GM21515 (cell line): Measurements from ENCODE around the gene UGT1A7.

ENCODE experiments used
- ATAC-seq: cut with Tn5 transposase; IDR thresholded peaks from one replicate; pipeline ENCODE4 v1.9.1; 2021; ENCODE audit not compliant: unreplicated experiment

Gene UGT1A7

DNA sequence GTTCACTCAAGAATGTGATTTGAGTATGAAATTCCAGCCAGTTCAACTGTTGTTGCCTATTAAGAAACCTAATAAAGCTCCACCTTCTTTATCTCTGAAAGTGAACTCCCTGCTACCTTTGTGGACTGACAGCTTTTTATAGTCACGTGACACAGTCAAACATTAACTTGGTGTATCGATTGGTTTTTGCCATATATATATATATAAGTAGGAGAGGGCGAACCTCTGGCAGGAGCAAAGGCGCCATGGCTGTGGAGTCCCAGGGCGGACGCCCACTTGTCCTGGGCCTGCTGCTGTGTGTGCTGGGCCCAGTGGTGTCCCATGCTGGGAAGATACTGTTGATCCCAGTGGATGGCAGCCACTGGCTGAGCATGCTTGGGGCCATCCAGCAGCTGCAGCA, 78.3 kb downstream of the UGT1A7 start, which contains the start of gene UGT1A1:
Gene UGT1A1, plus strand, starts transcription at position 228 of the 400 bp plus-strand sequence. Its CDS starts 18 bp downstream, at position 246.
- ATAC-seq = no peak

DNA sequence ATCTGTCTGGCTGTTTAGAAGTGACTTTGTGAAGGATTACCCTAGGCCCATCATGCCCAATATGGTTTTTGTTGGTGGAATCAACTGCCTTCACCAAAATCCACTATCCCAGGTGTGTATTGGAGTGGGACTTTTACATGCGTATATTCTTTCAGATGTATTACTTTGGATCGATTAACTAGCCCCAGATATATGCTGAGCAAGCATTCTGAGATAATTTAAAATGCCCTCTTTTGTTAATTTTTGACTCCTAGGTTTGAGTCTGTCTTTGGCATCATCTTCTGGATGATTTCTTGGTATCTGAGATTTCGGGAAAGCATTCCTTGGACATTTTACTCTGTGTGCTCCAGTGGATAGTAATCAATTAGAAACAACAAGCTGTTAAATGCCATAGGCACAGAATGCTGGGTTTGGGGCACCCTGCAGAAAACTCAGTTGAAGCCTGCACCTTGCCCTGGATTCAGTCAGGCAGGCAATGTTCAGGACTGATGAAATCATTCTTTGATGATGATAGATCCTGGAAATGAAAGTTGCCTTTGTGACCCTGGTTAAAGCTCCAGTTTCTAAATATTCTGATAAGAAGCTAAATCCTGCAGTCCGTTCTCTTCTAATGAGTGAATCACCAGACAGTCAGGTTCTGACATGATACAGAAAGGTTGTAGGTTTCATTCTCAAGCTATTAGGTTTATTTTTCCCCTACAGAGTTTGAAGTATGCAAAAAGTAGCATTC, 79.5 kb downstream of the UGT1A7 start:
- no peak for ATAC-seq

DNA sequence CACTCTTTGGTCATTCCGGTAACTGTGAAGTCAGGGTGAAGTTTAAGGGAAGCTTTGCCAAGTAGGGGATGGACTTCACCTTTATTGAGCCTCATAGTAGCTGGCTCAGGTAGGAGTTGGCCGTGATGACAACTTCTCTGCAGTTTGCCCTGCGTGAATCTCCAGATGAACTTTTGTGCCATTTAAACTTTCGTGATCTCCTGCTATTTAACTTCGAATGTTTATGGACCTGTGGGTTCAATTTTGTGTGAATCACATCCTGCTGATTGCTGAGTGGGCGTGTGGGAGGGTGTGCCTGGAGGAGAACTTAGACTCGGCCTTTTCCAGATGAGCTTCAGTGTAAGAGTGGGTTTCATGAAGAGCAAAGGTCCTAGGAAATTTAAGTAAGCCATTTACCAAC, 82.6 kb downstream of the UGT1A7 start:
- ATAC-seq = no peak

DNA sequence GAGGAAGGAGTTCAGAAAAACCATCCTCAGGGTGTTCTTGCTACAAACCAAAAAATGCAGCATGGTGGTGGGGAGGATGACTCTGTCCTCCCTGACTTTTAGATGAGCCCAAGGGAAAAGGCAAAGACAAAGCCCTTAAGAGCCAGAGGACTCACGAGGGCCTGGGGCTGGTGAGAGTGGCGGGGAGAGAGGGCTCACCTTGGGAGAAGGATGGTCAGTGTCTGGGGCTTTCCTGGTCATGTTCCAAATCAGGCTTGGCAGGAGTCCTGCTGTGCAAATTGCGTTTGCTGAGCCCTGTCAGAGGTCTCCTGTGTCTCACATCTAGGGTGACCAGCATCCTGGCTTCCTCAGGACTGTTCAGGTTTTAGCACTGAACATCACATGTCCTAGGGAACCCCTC, 83.1 kb downstream of the UGT1A7 start:
- ATAC-seq = no peak

DNA sequence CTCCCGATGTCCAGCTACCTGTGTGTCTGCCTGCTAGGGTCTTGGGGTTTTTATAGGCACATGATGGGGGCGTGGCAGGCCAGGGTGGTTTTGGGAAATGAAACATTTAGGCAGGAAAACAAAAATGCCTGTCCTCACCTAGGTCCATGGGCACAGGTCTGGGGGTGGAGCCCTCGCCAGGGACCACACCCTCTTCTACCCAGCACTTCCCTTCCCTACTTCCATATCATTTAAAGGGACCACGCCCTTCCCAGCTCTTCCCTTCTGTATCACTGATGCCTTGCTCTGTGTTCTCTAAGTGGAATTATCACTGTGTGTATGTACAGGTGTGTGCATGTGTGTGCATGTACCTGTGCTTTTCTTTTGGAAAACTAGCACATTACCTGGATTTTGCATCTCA, 84.7 kb downstream of the UGT1A7 start:
- no peak for ATAC-seq

DNA sequence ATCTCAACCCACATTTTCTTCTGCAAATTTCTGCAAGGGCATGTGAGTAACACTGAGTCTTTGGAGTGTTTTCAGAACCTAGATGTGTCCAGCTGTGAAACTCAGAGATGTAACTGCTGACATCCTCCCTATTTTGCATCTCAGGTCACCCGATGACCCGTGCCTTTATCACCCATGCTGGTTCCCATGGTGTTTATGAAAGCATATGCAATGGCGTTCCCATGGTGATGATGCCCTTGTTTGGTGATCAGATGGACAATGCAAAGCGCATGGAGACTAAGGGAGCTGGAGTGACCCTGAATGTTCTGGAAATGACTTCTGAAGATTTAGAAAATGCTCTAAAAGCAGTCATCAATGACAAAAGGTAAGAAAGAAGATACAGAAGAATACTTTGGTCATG, 86.4 kb downstream of the UGT1A7 start:
- ATAC-seq = no peak

DNA sequence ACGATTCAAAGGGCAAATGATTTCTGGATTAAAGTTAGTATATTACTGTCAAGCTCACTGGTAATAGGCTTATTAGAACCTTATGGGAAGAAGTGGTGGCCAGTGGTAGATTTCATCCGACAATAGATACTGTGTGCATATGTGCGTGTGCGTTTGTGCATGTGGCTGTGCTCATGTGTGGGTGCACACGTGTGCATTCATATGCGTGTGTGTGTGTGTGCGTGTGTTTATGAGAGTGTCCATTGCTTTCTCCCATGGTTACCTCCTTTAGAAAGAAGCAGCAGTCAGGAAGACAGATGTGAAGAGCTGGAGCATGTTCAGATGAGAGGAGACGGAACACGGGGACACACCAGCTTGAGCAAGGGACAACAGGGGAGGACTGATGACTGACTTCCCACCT, 87.6 kb downstream of the UGT1A7 start:
- ATAC-seq = no peak

DNA sequence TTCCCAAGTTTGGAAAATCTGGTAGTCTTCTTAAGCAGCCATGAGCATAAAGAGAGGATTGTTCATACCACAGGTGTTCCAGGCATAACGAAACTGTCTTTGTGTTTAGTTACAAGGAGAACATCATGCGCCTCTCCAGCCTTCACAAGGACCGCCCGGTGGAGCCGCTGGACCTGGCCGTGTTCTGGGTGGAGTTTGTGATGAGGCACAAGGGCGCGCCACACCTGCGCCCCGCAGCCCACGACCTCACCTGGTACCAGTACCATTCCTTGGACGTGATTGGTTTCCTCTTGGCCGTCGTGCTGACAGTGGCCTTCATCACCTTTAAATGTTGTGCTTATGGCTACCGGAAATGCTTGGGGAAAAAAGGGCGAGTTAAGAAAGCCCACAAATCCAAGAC, 90.5 kb downstream of the UGT1A7 start:
- ATAC-seq = no peak

DNA sequence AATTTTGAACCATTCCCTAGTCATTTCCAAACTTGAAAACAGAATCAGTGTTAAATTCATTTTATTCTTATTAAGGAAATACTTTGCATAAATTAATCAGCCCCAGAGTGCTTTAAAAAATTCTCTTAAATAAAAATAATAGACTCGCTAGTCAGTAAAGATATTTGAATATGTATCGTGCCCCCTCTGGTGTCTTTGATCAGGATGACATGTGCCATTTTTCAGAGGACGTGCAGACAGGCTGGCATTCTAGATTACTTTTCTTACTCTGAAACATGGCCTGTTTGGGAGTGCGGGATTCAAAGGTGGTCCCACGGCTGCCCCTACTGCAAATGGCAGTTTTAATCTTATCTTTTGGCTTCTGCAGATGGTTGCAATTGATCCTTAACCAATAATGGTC, 90.9 kb downstream of the UGT1A7 start:
- ATAC-seq = no peak

DNA sequence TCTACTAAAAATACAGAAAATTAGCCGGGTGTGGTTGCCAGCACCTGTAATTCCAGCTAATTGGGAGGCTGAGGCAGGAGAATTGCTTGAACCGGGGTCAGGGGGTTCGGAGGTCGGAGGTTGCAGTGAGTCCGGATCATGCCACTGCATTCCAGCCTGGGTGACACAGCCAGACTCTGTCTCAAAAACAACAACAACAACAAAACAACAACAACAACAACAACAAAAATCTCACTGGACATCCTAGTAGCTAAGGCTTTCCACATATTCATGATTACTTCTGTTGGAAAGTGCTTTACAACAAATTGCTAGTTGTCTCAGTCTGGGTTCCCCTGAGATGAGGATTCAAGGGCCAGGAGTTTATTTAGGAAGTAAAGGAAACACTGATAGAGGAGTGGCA, 92.2 kb downstream of the UGT1A7 start:
- ATAC-seq = no peak

DNA sequence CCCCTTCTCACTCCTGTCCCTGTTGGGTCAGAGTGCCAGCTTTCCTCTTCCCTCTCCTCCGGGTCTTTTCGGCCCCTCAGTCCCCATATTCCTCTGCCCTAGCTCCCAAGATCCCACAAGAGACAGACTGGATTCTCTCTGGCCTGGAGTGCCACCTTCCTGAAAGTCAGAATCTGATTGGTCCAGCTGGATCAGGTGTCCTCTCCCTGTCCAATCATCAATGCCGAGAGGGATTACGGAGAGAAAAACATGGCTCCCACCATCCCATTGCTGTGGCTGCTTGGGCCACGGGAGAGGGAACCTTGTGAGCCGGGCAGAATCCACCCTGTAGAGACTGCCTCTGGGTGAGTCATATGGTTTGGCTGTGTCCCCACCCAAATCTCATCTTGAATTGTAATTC, 93.7 kb downstream of the UGT1A7 start:
- no peak for ATAC-seq

DNA sequence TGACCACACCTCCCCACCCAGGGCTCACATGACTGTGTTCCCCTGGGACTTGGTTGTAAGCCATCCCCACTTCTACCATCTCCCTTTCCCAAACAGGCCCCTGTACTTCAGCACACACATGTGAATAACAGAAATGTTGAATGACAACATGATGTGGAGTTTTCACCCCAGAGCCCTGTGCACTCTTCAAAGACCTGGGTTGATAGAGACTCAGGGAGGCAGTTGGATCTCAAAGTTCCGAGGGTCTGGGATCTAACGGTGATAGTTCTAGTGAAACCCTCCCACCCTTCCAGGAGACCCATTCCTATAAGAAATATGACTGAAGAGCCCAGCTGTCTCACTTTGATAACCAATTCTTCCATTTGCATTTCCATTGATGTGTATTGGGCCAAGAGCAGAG, 96.3 kb downstream of the UGT1A7 start, which contains the start of gene MROH2A:
Gene MROH2A, plus strand, starts transcription at position 301 of the 400 bp plus-strand sequence. CDS start 1,029 bp downstream, outside the sequence.
- no peak for ATAC-seq

DNA sequence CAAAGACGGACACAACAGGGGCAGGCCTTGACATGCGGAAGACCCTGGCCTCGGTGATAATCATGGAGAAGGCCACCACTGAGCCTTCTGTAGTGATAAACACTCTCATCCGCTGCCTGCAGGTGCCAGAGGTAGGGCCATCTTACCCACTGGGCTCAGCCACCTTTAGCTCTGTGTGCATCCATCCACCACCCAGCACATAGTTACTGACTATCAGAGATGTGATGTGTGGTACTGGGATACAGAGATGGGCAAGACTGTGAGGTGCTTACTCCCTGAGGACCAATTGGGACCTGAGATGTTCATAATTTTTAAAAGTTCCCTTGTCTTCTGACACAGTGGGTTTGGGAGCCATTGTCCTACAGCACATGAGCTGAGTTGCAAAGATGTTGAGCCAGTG, 98.0 kb downstream of the UGT1A7 start:
- no peak for ATAC-seq

DNA sequence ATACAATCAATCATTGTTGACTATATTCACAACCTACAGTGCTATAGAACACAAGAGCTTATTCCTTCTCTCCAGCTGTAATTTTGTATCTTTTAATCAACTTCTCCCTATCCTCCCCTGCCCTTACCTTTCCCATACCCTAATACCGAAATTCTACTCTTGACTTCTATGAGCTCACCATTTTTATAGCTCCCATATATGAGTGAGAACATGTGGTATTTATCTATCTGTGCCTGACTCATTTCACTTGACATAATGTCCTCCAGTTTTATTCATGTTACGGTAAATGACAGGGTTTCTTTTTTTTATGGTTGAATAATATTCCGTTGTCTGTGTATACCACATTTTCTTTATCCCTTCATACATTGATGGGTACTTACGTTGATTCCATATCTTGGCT, 99.1 kb downstream of the UGT1A7 start:
- no peak for ATAC-seq

DNA sequence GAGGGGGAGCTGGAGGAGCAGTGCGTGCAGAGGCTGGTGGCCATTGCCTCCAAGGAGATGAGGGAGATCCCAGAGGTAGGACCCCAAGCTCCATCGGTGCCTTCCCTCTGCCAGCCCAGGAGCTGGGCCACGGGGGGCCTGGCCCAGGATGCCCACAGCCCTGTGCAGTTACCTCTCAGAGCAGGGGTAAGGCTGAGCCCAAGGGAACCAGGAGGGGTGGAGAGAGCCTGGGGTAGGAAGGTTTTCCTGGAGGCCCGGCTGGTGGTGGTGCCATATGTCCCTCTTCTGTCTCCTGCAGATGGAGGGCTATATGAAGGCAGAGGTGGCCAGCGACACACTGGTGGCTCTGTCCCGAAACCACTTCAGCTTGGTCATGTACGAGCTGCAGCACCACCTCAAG, 107.9 kb downstream of the UGT1A7 start:
- no peak for ATAC-seq

DNA sequence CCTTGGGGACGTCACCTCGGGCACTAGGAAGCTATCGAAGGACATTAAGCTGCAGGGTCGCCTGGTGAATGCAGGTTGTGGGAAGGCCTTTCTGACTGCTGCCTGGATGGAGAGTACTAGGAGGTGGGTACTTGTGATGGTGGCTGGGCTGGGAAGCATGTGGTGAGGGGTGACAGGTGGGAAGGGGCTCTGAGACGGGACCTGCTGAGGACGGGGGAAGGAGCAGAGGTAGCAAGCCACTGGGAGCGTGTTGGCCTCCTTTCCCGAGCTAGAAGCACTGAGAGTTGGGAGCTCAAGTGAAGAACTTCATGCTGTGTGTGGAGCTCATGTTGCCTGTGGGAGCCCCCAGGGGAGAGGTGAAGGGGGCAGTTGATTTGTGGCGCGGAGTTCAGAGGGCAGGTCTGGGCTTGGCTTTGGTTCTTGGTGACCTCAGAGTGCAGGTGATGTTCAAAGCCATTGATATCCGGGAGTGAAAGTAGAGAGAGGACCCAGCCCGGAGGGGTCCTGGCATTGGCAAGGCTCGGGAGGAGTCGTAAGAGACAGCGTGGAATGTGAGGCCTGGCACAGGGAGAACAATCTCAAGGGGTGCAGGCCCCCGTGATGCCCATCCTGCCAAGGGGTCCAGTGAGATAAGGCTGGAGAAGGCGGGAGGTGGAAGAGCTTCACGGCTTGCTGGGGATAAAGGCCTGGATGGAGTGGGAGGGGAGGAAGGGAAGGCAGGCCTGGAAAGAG, 109.6 kb downstream of the UGT1A7 start:
- no peak for ATAC-seq

DNA sequence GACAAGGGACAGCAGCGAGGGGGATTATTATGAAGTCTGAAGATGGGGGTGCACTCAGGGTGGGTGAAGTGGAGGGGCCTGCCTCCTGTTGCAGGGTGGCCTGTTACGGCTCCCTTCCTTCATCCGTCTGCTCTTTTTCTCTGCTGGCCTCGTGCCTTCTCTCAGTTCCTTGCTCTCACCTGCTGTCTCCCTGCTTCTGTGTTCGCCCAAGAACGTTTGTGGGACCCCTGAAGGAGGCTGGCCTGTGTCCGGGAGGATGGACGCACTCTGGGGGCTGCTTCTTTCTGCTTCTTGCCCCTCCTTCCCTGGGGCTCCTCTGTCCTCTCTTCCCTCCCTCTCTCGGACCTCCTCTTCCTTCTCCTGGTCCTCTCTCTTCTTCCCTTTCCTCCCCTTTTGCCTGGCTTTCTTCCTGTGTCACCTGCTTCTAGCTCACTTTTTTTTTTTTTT, 110.2 kb downstream of the UGT1A7 start:
- ATAC-seq = no peak

DNA sequence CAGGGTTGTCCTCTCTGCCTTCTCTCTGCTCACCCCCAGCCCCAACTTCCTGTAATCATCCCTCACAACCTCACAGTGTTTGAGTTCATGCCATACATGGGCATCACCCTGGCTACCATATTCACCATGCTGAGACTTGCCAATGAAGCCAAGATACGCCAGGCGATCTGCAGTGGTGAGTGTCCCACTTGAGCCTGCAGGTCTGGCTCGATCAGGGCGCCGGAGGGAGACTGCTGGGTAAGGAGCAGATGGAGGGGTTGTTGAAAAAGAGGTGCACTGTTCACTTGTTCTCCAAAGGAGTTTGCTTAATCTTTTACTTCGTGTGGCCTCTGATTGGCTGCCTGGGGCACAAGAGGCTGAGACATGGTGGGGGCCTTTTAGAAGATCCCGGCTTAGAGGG, 111.0 kb downstream of the UGT1A7 start:
- ATAC-seq = no peak

DNA sequence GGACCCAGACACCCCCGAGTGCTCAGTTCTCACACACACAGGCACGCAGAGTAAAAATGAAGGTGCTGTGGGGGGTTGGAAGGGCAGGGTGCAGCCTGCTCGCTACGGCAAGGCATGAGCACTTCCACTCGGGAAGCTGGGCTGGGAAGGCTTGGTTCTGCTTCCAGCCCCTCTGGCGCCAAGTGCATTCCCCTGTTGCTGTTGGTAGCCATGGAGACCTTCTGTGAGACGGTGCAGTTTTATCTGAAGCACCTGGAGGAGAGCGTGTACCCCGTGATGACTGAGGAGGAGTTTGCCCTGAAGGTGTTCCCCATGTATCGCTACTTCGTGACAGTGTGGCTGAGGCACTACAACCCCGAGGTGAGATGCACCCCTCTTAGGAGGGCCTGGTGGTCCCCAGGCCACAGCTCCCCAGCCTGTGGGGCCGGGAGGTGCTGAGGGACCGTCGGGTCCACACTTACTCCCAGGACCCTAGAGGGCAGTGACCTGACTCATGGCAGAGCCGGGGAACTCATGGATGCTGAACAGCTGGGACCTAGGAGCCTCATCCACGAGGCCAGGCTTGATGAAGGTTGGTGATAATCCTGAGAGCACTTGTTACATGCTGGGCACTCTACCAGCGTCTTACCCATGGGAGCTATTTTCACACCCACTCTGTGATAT, 111.9 kb downstream of the UGT1A7 start:
- ATAC-seq = no peak

DNA sequence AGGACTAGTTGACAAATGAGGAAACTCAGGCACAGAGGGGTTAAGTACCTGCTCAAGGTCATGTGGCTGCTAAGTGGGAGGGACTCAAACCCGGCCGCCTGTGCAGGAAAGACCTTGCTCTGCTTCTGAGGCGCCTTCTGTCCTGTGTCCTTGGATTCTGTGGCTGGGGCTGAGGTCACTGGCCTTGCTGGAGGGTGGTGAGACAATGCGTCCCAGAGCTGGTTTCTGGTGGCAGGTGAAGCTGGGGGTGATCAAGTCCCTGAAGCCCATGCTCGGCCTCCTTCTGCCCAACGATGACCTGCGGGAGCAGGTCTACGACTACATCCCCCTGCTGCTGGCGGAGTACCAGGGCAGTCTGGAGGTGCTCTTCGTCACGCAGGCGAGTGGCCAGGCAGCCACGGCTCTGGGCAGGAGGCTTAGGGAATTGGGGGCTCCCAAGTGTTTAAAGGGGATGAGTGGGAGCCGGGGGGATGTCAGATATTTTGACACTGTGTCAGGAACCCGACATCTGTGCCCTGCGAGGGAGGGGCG, 112.5 kb downstream of the UGT1A7 start:
- ATAC-seq = no peak

DNA sequence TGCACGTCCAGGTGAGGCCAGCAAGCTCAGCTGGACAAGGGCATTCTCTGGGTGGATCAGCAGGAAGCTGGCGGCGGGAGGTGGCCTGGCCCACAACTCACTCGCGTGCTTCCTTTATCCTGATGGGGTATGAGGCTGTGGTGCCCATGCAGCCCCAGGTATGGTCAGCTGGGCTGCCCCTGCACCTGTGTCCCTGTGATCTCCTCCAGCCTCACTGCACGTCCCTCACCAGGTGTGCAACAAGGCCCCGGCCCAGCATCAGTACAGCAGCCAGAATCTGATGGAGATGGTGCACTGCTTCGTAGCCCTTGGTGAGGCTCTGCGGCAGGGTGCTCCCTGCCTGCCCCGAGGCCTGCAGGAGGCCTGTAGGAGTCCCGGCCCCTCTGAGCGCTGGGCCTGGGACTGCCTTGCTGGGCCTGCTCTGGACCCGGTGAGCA, 114.1 kb downstream of the UGT1A7 start:
- ATAC-seq = no peak

DNA sequence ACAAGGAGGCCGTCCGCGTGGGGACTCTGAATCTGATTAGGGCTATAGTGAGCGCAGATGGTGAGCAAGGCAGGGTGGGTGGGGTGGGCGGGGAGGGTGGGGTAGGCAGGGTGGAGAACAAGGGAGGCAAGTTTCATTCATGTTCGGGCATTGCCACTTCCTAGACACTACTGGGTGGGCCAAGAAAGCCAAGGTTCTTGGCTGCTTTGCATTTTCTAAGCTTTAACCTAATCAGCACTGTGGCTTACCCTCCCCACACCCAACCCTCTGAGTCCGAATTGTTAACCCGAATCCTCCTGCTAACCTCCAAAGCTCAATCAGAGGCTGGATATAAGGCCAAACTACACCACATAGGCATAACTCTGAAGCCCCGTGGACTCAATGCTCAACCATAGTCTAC, 114.6 kb downstream of the UGT1A7 start:
- ATAC-seq = no peak
